ENCODE data around the gene ANTKMT.
A peak's percentile ranks its signal among the peaks of the same experiment; 100 is the strongest.

The ANTKMT gene

GRCh38 chr16:714079-714478, 6.9 kb upstream of the ANTKMT start:
- TF ChIP-seq CEBPB (IDR thresholded peaks at IDR 0.05) (no peak), TEAD4 (IDR thresholded peaks at IDR 0.05) (no peak), TCF12 (IDR thresholded peaks at IDR 0.05; ENCODE audit: low read depth) (no peak), ZBTB7A (IDR thresholded peaks at IDR 0.05; ENCODE audit: low read depth) (no peak), RAD21 (IDR thresholded peaks at IDR 0.05; ENCODE audit: low read depth) (no peak), CREB1 (IDR thresholded peaks at IDR 0.05; ENCODE audit: low read depth) (no peak), FOXM1 (IDR thresholded peaks at IDR 0.05; ENCODE audit: borderline replicate concordance, low read depth) (no peak), NFIC (IDR thresholded peaks at IDR 0.05) (no peak), YY1 (IDR thresholded peaks at IDR 0.05; ENCODE audit: low read depth) (no peak), EP300 (IDR thresholded peaks at IDR 0.05; ENCODE audit: borderline replicate concordance) (no peak), TAF1 (IDR thresholded peaks at IDR 0.05; ENCODE audit: low read depth) (no peak)
- TF ChIP-seq, protein P1, sequence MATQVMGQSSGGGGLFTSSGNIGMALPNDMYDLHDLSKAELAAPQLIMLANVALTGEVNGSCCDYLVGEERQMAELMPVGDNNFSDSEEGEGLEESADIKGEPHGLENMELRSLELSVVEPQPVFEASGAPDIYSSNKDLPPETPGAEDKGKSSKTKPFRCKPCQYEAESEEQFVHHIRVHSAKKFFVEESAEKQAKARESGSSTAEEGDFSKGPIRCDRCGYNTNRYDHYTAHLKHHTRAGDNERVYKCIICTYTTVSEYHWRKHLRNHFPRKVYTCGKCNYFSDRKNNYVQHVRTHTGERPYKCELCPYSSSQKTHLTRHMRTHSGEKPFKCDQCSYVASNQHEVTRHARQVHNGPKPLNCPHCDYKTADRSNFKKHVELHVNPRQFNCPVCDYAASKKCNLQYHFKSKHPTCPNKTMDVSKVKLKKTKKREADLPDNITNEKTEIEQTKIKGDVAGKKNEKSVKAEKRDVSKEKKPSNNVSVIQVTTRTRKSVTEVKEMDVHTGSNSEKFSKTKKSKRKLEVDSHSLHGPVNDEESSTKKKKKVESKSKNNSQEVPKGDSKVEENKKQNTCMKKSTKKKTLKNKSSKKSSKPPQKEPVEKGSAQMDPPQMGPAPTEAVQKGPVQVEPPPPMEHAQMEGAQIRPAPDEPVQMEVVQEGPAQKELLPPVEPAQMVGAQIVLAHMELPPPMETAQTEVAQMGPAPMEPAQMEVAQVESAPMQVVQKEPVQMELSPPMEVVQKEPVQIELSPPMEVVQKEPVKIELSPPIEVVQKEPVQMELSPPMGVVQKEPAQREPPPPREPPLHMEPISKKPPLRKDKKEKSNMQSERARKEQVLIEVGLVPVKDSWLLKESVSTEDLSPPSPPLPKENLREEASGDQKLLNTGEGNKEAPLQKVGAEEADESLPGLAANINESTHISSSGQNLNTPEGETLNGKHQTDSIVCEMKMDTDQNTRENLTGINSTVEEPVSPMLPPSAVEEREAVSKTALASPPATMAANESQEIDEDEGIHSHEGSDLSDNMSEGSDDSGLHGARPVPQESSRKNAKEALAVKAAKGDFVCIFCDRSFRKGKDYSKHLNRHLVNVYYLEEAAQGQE (IDR thresholded peaks at IDR 0.05; ENCODE audit: low read depth) = no peak
- TF ChIP-seq, protein P2, sequence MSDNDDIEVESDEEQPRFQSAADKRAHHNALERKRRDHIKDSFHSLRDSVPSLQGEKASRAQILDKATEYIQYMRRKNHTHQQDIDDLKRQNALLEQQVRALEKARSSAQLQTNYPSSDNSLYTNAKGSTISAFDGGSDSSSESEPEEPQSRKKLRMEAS (IDR thresholded peaks at IDR 0.05) = no peak

- TF ChIP-seq, protein P2 (IDR thresholded peaks at IDR 0.05) = peak; percentile 90
- TF ChIP-seq RAD21 (IDR thresholded peaks at IDR 0.05; ENCODE audit: low read depth) = no peak
These were observed 6.1 kb upstream of the ANTKMT start, which contains the start of gene METRN for GRCh38 chr16:714558-715476. Gene METRN (plus strand): TSS chr16:715118. CDS start chr16:715290, 172 bp downstream.

GRCh38 chr16:715477-716199, 5.3 kb upstream of the ANTKMT start:
- no peak for TF ChIP-seq USF1 (IDR thresholded peaks at IDR 0.05)
- TF ChIP-seq NFIC (IDR thresholded peaks at IDR 0.05) = peak; percentile 23; the same call in 1 of the 2 replicates
- no peak for TF ChIP-seq TCF12 (IDR thresholded peaks at IDR 0.05; ENCODE audit: low read depth)

- peak; percentile 18; the same call in 1 of the 2 replicates for TF ChIP-seq NFIC (IDR thresholded peaks at IDR 0.05)
- TF ChIP-seq, protein P2 (IDR thresholded peaks at IDR 0.05) = no peak
- TF ChIP-seq ZBTB7A (IDR thresholded peaks at IDR 0.05; ENCODE audit: low read depth) = 0 out of 2 replicates have a peak, but pooled peaks have one; percentile 31
These were observed 4.8 kb upstream of the ANTKMT start for GRCh38 chr16:716200-716568.

- TF ChIP-seq USF1 (IDR thresholded peaks at IDR 0.05) = no peak
These were observed 4.1 kb upstream of the ANTKMT start for GRCh38 chr16:716768-717325.

- TF ChIP-seq, protein P2 (IDR thresholded peaks at IDR 0.05) = no peak
- TF ChIP-seq USF1 (IDR thresholded peaks at IDR 0.05) (no peak), ZBTB7A (IDR thresholded peaks at IDR 0.05; ENCODE audit: low read depth) (no peak), TAF1 (IDR thresholded peaks at IDR 0.05; ENCODE audit: low read depth) (no peak), RAD21 (IDR thresholded peaks at IDR 0.05; ENCODE audit: low read depth) (no peak)
- TF ChIP-seq, protein P1 (IDR thresholded peaks at IDR 0.05; ENCODE audit: low read depth) = no peak
These were observed 3.3 kb upstream of the ANTKMT start for GRCh38 chr16:717450-718245.
